Smooth muscle cell (in vitro differentiated cells): ENCODE results near the gene TGM5. TPM values are rescaled to one million over a fixed set of nuclear protein-coding genes. Genes with fewer than 3 reads are reported as not detected.

Experiments used
- DNase-seq: peaks from one replicate; lab custom pipeline; 2025; ENCODE audit not compliant: unreplicated experiment; lab: John Stamatoyannopoulos, UW
- H2AFZ ChIP-seq: fragments of 200-600 bp; sonication (generic); 2 replicates; pipeline ENCODE4 v1.6.0; 2016; ENCODE audit warnings: antibody characterized with exemption, low read depth, mild to moderate bottlenecking
- H3F3A ChIP-seq: fragments of 200-600 bp; sonication (generic); 2 replicates; pipeline ENCODE4 v1.6.0; 2017; ENCODE audit warnings: antibody characterized with exemption, low read depth
- H3K27ac ChIP-seq: fragments of 200-600 bp; sonication (generic); 2 replicates; pipeline ENCODE4 v1.5.1; 2016; ENCODE audit warnings: low read depth, mild to moderate bottlenecking
- H3K27me3 ChIP-seq: fragments of 200-600 bp; sonication (generic); 2 replicates; pipeline ENCODE4 v1.6.1; 2016; ENCODE audit warnings: low read depth, mild to moderate bottlenecking
- H3K36me3 ChIP-seq: fragments of 200-600 bp; sonication (generic); 2 replicates; pipeline ENCODE4 v1.5.1; 2016; ENCODE audit warnings: low read depth
- H3K4me1 ChIP-seq: fragments of 200-600 bp; sonication (generic); 2 replicates; pipeline ENCODE4 v1.5.1; 2016; ENCODE audit warnings: low read depth
- H3K4me2 ChIP-seq: fragments of 200-600 bp; sonication (generic); 2 replicates; pipeline ENCODE4 v1.6.0; 2016; ENCODE audit warnings: mild to moderate bottlenecking
- H3K4me3 ChIP-seq: fragments of 200-600 bp; sonication (generic); 2 replicates; pipeline ENCODE4 v1.5.1; 2016; ENCODE audit warnings: mild to moderate bottlenecking
- H3K79me2 ChIP-seq: fragments of 200-600 bp; sonication (generic); 2 replicates; pipeline ENCODE4 v1.6.0; 2016; ENCODE audit warnings: low read depth, mild to moderate bottlenecking
- H3K9ac ChIP-seq: fragments of 200-600 bp; sonication (generic); 2 replicates; pipeline ENCODE4 v1.6.0; 2016; ENCODE audit warnings: low read depth
- H3K9me3 ChIP-seq: fragments of 200-600 bp; sonication (generic); replicated peaks from 2 replicates; pipeline ENCODE4 v1.5.1; 2016; ENCODE audit warnings: low read depth
- H4K20me1 ChIP-seq: fragments of 200-600 bp; sonication (generic); 2 replicates; pipeline ENCODE4 v1.6.0; 2016; ENCODE audit warnings: low read depth
- CTCF ChIP-seq: fragments of 200-600 bp; sonication (generic); IDR thresholded peaks from 2 replicates; pipeline ENCODE4 v1.5.1; 2017; ENCODE audit warnings: borderline replicate concordance, mild to moderate bottlenecking, antibody characterized with exemption; ENCODE audit not compliant: insufficient read depth, poor library complexity, severe bottlenecking
- whole genome bisulfite sequencing: methylation state at CpG from one replicate; pipeline ENCODE4 v1.1.7; 2016; ENCODE audit warnings: low lambda C conversion rate; 5-methylcytosine and 5-hydroxymethylcytosine counted together
- polyA plus RNA-seq: library from polyadenylated mRNA; unstranded; fragments of >200 nt; fragmentation: Nextera tagmentation; extraction: Ambion mirVana; gene quantifications from 2 replicates; pipeline ENCODE4 v1.2.1, GENCODE V29; 2016
- total RNA-seq: library from RNA; depleted of rRNA; stranded (reverse); fragments of >200 nt; gene quantifications from 2 replicates; pipeline ENCODE4 v1.2.3, GENCODE V29; 2014

Gene TGM5
- total and polyA plus RNA-seq, 2 experiments from 2014 or later, result 0.08 to 2.5 TPM

DNA sequence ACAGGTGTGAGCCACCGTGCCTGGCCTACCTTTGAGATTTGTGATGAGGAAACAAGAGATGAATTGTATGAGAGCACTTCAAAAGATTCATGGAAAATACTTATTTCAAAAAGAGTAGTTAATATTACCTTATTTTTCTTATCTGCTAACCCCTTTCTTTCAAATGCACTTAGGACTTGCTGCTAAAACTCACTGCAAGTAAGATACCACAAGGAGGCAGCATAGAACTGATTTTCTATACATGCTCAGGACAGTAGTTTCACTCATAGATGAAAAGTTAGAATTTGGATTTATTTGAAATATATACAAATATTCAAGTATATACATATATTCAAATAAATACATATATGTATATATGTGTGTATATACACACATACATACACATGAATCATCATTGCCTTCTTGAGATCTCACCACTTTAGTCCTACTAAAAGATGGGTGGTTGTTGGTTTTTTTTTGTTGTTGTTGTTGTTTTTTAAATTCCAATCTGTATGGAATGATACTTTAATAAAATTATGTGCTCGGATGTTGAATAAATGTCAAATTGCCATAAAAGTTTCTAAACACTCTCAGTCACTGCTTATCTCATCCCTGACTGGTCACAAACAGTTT lies 79.1 kb downstream of the TGM5 start:
- Histone ChIP-seq H3K9me3 (no peaks in the 10 kb centered on the region), H3F3A (peaks cover 14% of the 10 kb centered on the region), H3K27me3 (no peaks in the 10 kb centered on the region), H3K9ac (no peak overlapping the region), H3K4me3 (no peak overlapping the region), H2AFZ (no peak overlapping the region), H3K27ac (no peak overlapping the region), H4K20me1 (no peaks in the 10 kb centered on the region), H3K4me1 (peaks cover 8% of the 10 kb centered on the region), H3K79me2 (peaks cover 9% of the 10 kb centered on the region), H3K36me3 (peaks cover 6% of the 10 kb centered on the region), H3K4me2 (no peak overlapping the region)
- peak; percentile 61 for TF ChIP-seq CTCF
- 85% methylated on average over 2 of the region's 2 CpGs for WGBS
- no peak for DNase-seq

GRCh38 chr15:43186003-43186353 lies 80.8 kb downstream of the TGM5 start:
- Histone ChIP-seq H3K27me3 (no peaks in the 10 kb centered on the region), H3K4me1 (peaks cover 8% of the 10 kb centered on the region), H3K9me3 (no peaks in the 10 kb centered on the region), H2AFZ (peak overlapping the region; percentile 95), H3K27ac (no peak overlapping the region), H3K4me2 (peak overlapping the region; percentile 99), H4K20me1 (no peaks in the 10 kb centered on the region), H3K79me2 (peaks cover 9% of the 10 kb centered on the region), H3K4me3 (peak overlapping the region; percentile 85), H3F3A (peaks cover 14% of the 10 kb centered on the region), H3K36me3 (no peaks in the 10 kb centered on the region), H3K9ac (peak overlapping the region; percentile 36)
- DNase-seq, result no peak
- TF ChIP-seq CTCF, result no peak
- whole genome bisulfite sequencing, result 6% methylated on average over 13 of the region's 13 CpGs

GRCh38 chr15:43185157-43186002 lies 81.3 kb downstream of the TGM5 start, which contains the start of gene CCNDBP1:
CCNDBP1 (plus strand) TSS chr15:43185403; CDS start chr15:43185499, 96 bp downstream.
- Histone ChIP-seq H3K4me1 (peaks cover 8% of the 10 kb centered on the region), H3K36me3 (no peaks in the 10 kb centered on the region), H3K4me3 (peak within 1 kb of the TSS; percentile 85), H3K27ac (no peak within 1 kb of the TSS), H3K79me2 (peaks cover 9% of the 10 kb centered on the region), H4K20me1 (no peaks in the 10 kb centered on the region), H3F3A (peaks cover 14% of the 10 kb centered on the region), H3K9ac (peak within 1 kb of the TSS; percentile 36), H3K9me3 (no peaks in the 10 kb centered on the region), H3K4me2 (peak within 1 kb of the TSS; percentile 99), H3K27me3 (no peaks in the 10 kb centered on the region), H2AFZ (peak within 1 kb of the TSS; percentile 95)
- peak; percentile 25 for DNase-seq
- WGBS, result under 1% methylated on average over 45 of the region's 69 CpGs
- peak; percentile 31 for TF ChIP-seq CTCF
